Transverse colon (tissue), 4 donors: ENCODE results near the gene IAH1. TPM values are rescaled to one million over a fixed set of nuclear protein-coding genes. Genes with fewer than 3 reads are reported as not detected.

Experiments
- DNase-seq: peaks from one replicate; pipeline ENCODE4 v3.0.0-alpha.2; 2019
- H3K27ac ChIP-seq, 4 donors: fragments of 200-600 bp; sonication (generic); 2 replicates each; pipeline ENCODE4 v1.5.1; 2016 to 2018; ENCODE audit warnings: inconsistent platforms in 4 of 4
- H3K27me3 ChIP-seq: fragments of 200-600 bp; sonication (generic); 2 replicates; pipeline ENCODE4 v1.5.1; 2017; ENCODE audit warnings: inconsistent platforms
- H3K36me3 ChIP-seq, 4 donors: fragments of 200-600 bp; sonication (generic); 2 replicates each; pipeline ENCODE4 v1.5.1; 2017 to 2019; ENCODE audit warnings: inconsistent platforms in 4 of 4
- H3K4me1 ChIP-seq, 4 donors: fragments of 200-600 bp; sonication (generic); 2 replicates each; pipeline ENCODE4 v1.5.1; 2017 to 2020; ENCODE audit warnings: inconsistent platforms in 4 of 4
- H3K4me3 ChIP-seq, 4 donors: fragments of 200-600 bp; sonication (generic); 1 replicate in 1 of 4; 2 replicates in 3 of 4; pipeline versions ENCODE4 v1.5.1 to v1.6.1; 2017 to 2019; ENCODE audit warnings: inconsistent platforms in 4 of 4
- H3K9me3 ChIP-seq, 2 donors: fragments of 200-600 bp; sonication (generic); 2 replicates each; pipeline ENCODE4 v1.5.1; 2017 to 2019; ENCODE audit warnings: inconsistent platforms in 2 of 2
- EP300 ChIP-seq: sonication (generic); formaldehyde crosslinking; IDR thresholded peaks from one replicate; pipeline ENCODE4 v1.6.1; 2017; ENCODE audit warnings: antibody characterized with exemption, low read depth
- POLR2A ChIP-seq: fragments of 450-650 bp; IDR thresholded peaks from one replicate; pipeline ENCODE4 v1.6.1; 2016; ENCODE audit warnings: antibody characterized with exemption, mild to moderate bottlenecking, moderate library complexity
- POLR2AphosphoS5 ChIP-seq, 3 donors: sonication (generic); formaldehyde crosslinking; IDR thresholded peaks; one replicate each; pipeline ENCODE4 v1.6.1; 2016; ENCODE audit warnings: antibody characterized with exemption in 3 of 3
- WGBS, 2 donors: methylation state at CpG; one replicate each; pipeline ENCODE4 v1.1.5; 2018; ENCODE audit warnings: low coverage in 1 of 2; 5-methylcytosine and 5-hydroxymethylcytosine counted together
- in situ Hi-C, 4 donors: fragments of 200-750 bp; cut with MboI; loops; one replicate each; pipeline versions ENCODE4 v1.15.0 to v1.15.1; 2017; ENCODE audit warnings: low sequenced_read_pairs in 3 of 4, low pct_ligation_motif_present in 1 of 4, low pct_unique_long_range_greater_than_20kb in 1 of 4
- intact Hi-C: fragments of 100-400 bp; cut with DNase I; formaldehyde crosslinking; loops from one replicate; pipeline ENCODE4 v1.15.1; 2023; ENCODE audit warnings: low total_unique reads
- total RNA-seq, 4 donors: library from RNA; depleted of rRNA; stranded (reverse); fragments of >200 nt; gene quantifications; one replicate each; pipeline ENCODE4 v1.1.0, GENCODE V29; 2016
- TF ChIP-seq, protein P1 (sequence below), 5 experiments: fragments of 200-600 bp in 3 of 5; fragments of 450-650 bp in 2 of 5; sonication (generic) in 3 of 5; IDR thresholded peaks; 1 replicate in 2 of 5; 2 replicates in 3 of 5; pipeline ENCODE4 v1.5.1; 2016 to 2017; ENCODE audit warnings: antibody characterized with exemption in 5 of 5, inconsistent platforms in 3 of 5, mild to moderate bottlenecking in 2 of 5, moderate library complexity in 1 of 5

The IAH1 gene
- total RNA-seq, 4 donors from 2014 or later = 19.1 to 50.1 (median 40.1) TPM

DNA sequence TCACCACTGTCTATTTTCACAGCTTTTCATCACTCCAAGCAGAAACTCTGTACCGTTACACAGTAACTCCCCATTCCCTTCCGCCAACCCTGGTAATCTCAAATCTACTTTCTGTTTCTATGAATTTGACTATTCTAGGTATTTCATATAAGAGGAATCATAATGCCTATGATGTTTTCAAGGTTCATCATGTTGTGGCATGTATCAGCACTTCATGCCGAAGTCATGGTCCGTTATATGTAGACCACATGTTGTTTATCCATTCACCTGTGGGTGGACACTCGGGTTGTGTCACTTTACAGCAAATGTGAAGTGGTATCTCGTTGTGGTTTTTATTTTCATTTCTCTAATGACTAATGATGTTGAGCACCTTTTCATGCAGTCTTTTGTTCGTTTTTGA, 29.3 kb upstream of the IAH1 start:
- intact Hi-C loops (no loop called here), in situ Hi-C loops (no loop called here)
- Histone ChIP-seq H3K4me1 (no peaks in the 10 kb centered on the region), H3K27ac (no peak overlapping the region), H3K36me3 (peaks cover 0 to 30% (median 7%) of the 10 kb centered on the region in 4 donors), H3K27me3 (no peaks in the 10 kb centered on the region), H3K4me3 (no peak overlapping the region), H3K9me3 (no peaks in the 10 kb centered on the region)
- 68 to 76% methylated on average over 4 to 7 of the region's 7 CpGs for WGBS, 2 donors
- no peak for TF ChIP-seq EP300
- no peak for TF ChIP-seq POLR2A
- no peak for TF ChIP-seq POLR2AphosphoS5 (IDR thresholded peaks at IDR 0.05)
- TF ChIP-seq, protein P1, sequence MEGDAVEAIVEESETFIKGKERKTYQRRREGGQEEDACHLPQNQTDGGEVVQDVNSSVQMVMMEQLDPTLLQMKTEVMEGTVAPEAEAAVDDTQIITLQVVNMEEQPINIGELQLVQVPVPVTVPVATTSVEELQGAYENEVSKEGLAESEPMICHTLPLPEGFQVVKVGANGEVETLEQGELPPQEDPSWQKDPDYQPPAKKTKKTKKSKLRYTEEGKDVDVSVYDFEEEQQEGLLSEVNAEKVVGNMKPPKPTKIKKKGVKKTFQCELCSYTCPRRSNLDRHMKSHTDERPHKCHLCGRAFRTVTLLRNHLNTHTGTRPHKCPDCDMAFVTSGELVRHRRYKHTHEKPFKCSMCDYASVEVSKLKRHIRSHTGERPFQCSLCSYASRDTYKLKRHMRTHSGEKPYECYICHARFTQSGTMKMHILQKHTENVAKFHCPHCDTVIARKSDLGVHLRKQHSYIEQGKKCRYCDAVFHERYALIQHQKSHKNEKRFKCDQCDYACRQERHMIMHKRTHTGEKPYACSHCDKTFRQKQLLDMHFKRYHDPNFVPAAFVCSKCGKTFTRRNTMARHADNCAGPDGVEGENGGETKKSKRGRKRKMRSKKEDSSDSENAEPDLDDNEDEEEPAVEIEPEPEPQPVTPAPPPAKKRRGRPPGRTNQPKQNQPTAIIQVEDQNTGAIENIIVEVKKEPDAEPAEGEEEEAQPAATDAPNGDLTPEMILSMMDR (IDR thresholded peaks at IDR 0.05) = no peak
- no peak for DNase-seq

DNA sequence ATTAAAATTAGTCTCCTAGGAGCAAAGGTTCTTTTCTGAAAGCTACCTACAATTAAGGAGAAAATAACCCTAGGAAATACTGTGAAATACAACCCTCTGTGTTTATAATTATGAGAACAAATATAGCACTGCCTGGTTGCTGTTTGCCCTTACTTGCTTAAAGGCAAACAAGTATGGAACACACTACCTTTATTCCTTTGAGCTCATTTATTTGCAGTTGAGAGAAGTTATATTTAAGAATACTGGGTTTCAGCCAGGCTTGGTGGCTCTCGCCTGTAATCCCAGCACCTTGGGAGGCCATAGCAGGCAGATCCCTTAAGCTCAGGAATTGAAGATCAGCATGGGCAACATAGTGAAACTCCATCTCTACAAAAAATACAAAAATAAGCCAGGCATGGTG, 23.1 kb upstream of the IAH1 start:
- peaks cover 0 to 19% (median 4%) of the 10 kb centered on the region in 4 donors for H3K36me3 ChIP-seq
- in situ Hi-C loops = no loop called here

DNA sequence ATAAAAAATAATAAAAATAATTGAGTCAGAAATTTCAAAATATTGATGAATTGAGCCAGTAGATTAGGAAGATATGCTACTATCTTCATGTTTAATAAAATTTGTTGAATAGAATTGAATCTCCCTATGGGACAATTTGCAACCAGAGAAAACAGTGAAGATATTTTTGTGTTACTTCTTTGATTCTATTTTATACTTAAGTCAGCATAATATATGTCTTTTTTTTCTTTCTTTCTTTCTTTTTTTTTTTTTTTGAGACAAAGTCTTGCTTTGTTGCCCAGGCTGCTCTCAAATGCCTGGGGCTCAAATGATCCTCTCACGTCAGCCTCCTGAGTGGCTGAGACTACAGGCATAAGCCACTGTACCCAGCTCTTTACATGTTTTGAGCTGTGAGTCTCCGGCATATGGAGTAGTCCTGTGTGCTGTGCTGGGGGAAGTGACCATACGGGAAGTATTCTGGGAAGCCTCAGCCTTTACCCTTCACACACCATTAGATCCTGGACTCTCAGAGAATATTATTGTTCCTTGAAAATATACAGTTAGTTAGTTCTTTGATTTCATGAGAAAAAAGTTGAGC, 13.8 kb upstream of the IAH1 start:
- WGBS, 2 donors = 95 to 100% methylated on average over 2 to 3 of the region's 3 CpGs
- no peaks in the 10 kb centered on the region for H3K4me1 ChIP-seq
- H3K9me3 ChIP-seq = no peaks in the 10 kb centered on the region
- no peak overlapping the region for H3K4me3 ChIP-seq
- intact Hi-C loops = no loop called here
- no peak overlapping the region for H3K27ac ChIP-seq
- in situ Hi-C loops = no loop called here
- no peak for TF ChIP-seq POLR2A
- TF ChIP-seq EP300 = no peak
- TF ChIP-seq POLR2AphosphoS5 (IDR thresholded peaks at IDR 0.05) = no peak
- H3K27me3 ChIP-seq = no peaks in the 10 kb centered on the region
- H3K36me3 ChIP-seq = peaks cover 0 to 18% (median 0%) of the 10 kb centered on the region in 4 donors
- DNase-seq = no peak

More for the DNA sequence above, 23.1 kb upstream of the IAH1 start:
- H3K4me1 ChIP-seq = no peaks in the 10 kb centered on the region
- intact Hi-C loops = no loop called here
- no peaks in the 10 kb centered on the region for H3K9me3 ChIP-seq
- TF ChIP-seq, protein P1 (IDR thresholded peaks at IDR 0.05) = no peak
- no peak for TF ChIP-seq POLR2AphosphoS5 (IDR thresholded peaks at IDR 0.05)
- no peak for TF ChIP-seq POLR2A
- TF ChIP-seq EP300 = no peak
- no peak overlapping the region for H3K4me3 ChIP-seq
- no peak overlapping the region for H3K27ac ChIP-seq
- H3K27me3 ChIP-seq = no peaks in the 10 kb centered on the region
- no peak for DNase-seq
- 60 to 86% methylated on average over 1 of the region's 1 CpG for WGBS, 2 donors

DNA sequence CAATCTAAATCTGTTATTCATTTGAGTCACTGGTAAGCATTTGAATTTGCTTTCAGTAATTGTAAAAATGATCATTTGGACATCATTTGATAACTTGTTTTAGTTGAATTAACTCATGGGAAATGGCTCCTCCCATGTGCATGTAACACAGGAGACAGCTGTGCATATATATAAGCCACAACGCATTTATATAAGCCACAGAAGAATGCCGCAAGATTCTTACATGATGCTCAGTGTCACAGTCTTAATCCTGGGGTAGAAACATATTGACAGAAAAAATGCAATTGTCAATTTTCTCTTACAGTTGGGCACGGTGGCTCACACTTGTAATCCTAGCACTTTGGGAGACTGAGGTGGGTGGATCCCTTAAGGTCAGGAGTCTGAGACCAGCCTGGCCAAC, 13.3 kb upstream of the IAH1 start:
- DNase-seq = no peak
- 93 to 100% methylated on average over 2 to 3 of the region's 3 CpGs for WGBS, 2 donors
- intact Hi-C loops = no loop called here
- H3K4me1 ChIP-seq = no peaks in the 10 kb centered on the region
- H3K27me3 ChIP-seq = no peaks in the 10 kb centered on the region
- in situ Hi-C loops = no loop called here
- TF ChIP-seq POLR2A (no peak), EP300 (no peak), POLR2AphosphoS5 (IDR thresholded peaks at IDR 0.05) (no peak)
- TF ChIP-seq, protein P1 (IDR thresholded peaks at IDR 0.05) = no peak
- no peak overlapping the region for H3K27ac ChIP-seq
- H3K36me3 ChIP-seq = peaks cover 0 to 12% (median 0%) of the 10 kb centered on the region in 4 donors
- H3K4me3 ChIP-seq = no peak overlapping the region
- no peaks in the 10 kb centered on the region for H3K9me3 ChIP-seq

DNA sequence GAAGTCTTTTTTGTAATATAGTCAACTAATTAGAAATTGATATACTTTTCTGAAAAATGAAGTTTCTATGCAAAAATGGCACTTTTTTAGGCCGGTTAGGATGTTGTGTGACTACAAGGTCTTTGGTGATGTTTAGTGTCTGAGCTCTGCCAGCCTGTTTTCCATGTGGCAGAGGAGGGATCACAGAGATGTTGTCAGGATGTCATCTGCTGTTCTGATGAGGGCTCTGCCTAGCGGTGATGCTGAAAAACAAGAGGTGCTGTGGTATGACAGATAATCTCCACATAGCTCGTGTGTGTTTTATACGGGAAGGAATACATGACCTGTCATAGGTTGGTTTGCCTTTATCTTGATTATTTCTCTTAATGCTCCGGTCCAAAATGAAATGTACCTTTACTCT, 12.0 kb upstream of the IAH1 start:
- intact Hi-C loops = no loop called here
- H3K4me3 ChIP-seq = no peak overlapping the region
- 91 to 93% methylated on average over 5 of the region's 5 CpGs for WGBS, 2 donors
- no peaks in the 10 kb centered on the region for H3K27me3 ChIP-seq
- H3K27ac ChIP-seq = no peak overlapping the region
- H3K4me1 ChIP-seq = no peaks in the 10 kb centered on the region
- no peak for DNase-seq
- no peak for TF ChIP-seq POLR2AphosphoS5 (IDR thresholded peaks at IDR 0.05)
- TF ChIP-seq, protein P1 (IDR thresholded peaks at IDR 0.05) = no peak
- TF ChIP-seq EP300 = no peak
- no peak for TF ChIP-seq POLR2A
- no peaks in the 10 kb centered on the region for H3K9me3 ChIP-seq
- in situ Hi-C loops = no loop called here
- H3K36me3 ChIP-seq = peaks cover 0 to 12% (median 0%) of the 10 kb centered on the region in 4 donors
